GM23338 (cell line): ENCODE data around the gene SSU72. TPM values are rescaled to one million over a fixed set of nuclear protein-coding genes. Genes with fewer than 3 reads are reported as not detected.

Source experiments
- ATAC-seq: fragments of 200-7000 bp; cut with Tn5 transposase; 3 replicates; pipeline ENCODE4 v1.9.1; 2020
- DNase-seq: peaks from one replicate; pipeline ENCODE4 v3.0.0-alpha.2; 2015; ENCODE audit warnings: low spot score
- H2AFZ ChIP-seq: fragments of 200-600 bp; sonication (generic); 2 replicates; pipeline ENCODE4 v1.8.0; 2016; ENCODE audit warnings: antibody characterized with exemption, mild to moderate bottlenecking, moderate library complexity
- H3F3A ChIP-seq: fragments of 200-600 bp; sonication (generic); replicated peaks from 2 replicates; pipeline ENCODE4 v1.8.0; 2017; ENCODE audit warnings: antibody characterized with exemption, mixed run types, low read depth
- H3K27ac ChIP-seq: fragments of 200-600 bp; sonication (generic); 2 replicates; pipeline ENCODE4 v1.6.1; 2016; ENCODE audit warnings: low read depth
- H3K27me3 ChIP-seq: fragments of 200-600 bp; sonication (generic); 2 replicates; pipeline ENCODE4 v1.8.0; 2016; ENCODE audit warnings: mild to moderate bottlenecking, mixed run types, moderate library complexity; ENCODE audit not compliant: insufficient read depth
- H3K36me3 ChIP-seq: fragments of 200-600 bp; sonication (generic); 2 replicates; pipeline ENCODE4 v1.8.0; 2016; ENCODE audit warnings: mild to moderate bottlenecking; ENCODE audit not compliant: insufficient read depth
- H3K4me1 ChIP-seq: fragments of 200-600 bp; sonication (generic); 2 replicates; pipeline ENCODE4 v1.8.0; 2016; ENCODE audit warnings: mild to moderate bottlenecking, moderate library complexity; ENCODE audit not compliant: insufficient read depth
- H3K4me2 ChIP-seq: fragments of 200-600 bp; sonication (generic); 2 replicates; pipeline ENCODE4 v1.7.1; 2017; ENCODE audit warnings: mixed run types
- H3K4me3 ChIP-seq: fragments of 200-600 bp; sonication (generic); 2 replicates; pipeline ENCODE4 v1.6.1; 2016; ENCODE audit warnings: mixed run types
- H3K79me2 ChIP-seq: fragments of 200-600 bp; sonication (generic); replicated peaks from 2 replicates; pipeline ENCODE4 v1.8.0; 2017; ENCODE audit warnings: mild to moderate bottlenecking; ENCODE audit not compliant: insufficient read depth
- H3K9me2 ChIP-seq: fragments of 200-600 bp; sonication (generic); 2 replicates; pipeline ENCODE4 v1.8.0; 2017; ENCODE audit not compliant: insufficient read depth
- H4K20me1 ChIP-seq: fragments of 200-600 bp; sonication (generic); replicated peaks from 2 replicates; pipeline ENCODE4 v1.8.0; 2017; ENCODE audit warnings: mild to moderate bottlenecking; ENCODE audit not compliant: insufficient read depth
- H3K27ac Mint-ChIP-seq: 2 replicates; pipeline ENCODE4 v1.8.0; 2020; ENCODE audit warnings: inconsistent platforms, mild to moderate bottlenecking, moderate library complexity, mixed read lengths
- H3K27me3 Mint-ChIP-seq: 3 replicates; pipeline ENCODE4 v1.8.0; 2022; ENCODE audit warnings: low read depth, mild to moderate bottlenecking, moderate library complexity, mixed read lengths, inconsistent platforms; ENCODE audit not compliant: insufficient read depth, poor library complexity
- H3K36me3 Mint-ChIP-seq: 3 replicates; pipeline ENCODE4 v1.8.0; 2021; ENCODE audit warnings: low read depth, mild to moderate bottlenecking, inconsistent platforms, moderate library complexity, mixed read lengths
- H3K4me1 Mint-ChIP-seq: 3 replicates; pipeline ENCODE4 v1.8.0; 2020; ENCODE audit warnings: mild to moderate bottlenecking, inconsistent platforms, mixed read lengths
- H3K4me3 Mint-ChIP-seq: 3 replicates; pipeline ENCODE4 v1.8.0; 2021; ENCODE audit warnings: moderate library complexity, mild to moderate bottlenecking, inconsistent platforms, mixed read lengths
- H3K9me3 Mint-ChIP-seq: 3 replicates; pipeline ENCODE4 v1.8.0; 2020; ENCODE audit warnings: moderate library complexity, mild to moderate bottlenecking, inconsistent platforms, mixed read lengths
- CREB1 ChIP-seq: fragments of 250-450 bp; sonication (Bioruptor Pico); IDR thresholded peaks from 2 replicates; pipeline ENCODE4 v1.5.0; 2020; ENCODE audit warnings: low read depth, mild to moderate bottlenecking, moderate library complexity
- POLR2AphosphoS5 ChIP-seq: IDR thresholded peaks from 2 replicates; pipeline ENCODE4 v1.6.1; 2016; ENCODE audit warnings: antibody characterized with exemption, low read depth
- REST ChIP-seq: IDR thresholded peaks from one replicate; pipeline ENCODE4 v1.6.1; 2018; ENCODE audit warnings: antibody characterized with exemption; ENCODE audit not compliant: unreplicated experiment
- STAT1 ChIP-seq: IDR thresholded peaks from one replicate; pipeline ENCODE4 v1.6.1; 2016; ENCODE audit warnings: antibody characterized with exemption; ENCODE audit not compliant: unreplicated experiment
- polyA plus RNA-seq: library from polyadenylated mRNA; unstranded; fragments of >200 nt; fragmentation: Nextera tagmentation; extraction: Ambion mirVana; gene quantifications from 2 replicates; pipeline ENCODE4 v1.2.1, GENCODE V29; 2016
- total RNA-seq: library from RNA; depleted of rRNA; stranded (reverse); fragments of >200 nt; shearing (Covaris generic); gene quantifications from 2 replicates; pipeline ENCODE4 v1.2.3, GENCODE V29; 2014
- TF ChIP-seq, protein P1 (sequence below), 2 experiments: fragments of 200-600 bp in 1 of 2; sonication (generic) in 1 of 2; conservative IDR thresholded peaks; 2 replicates each; pipeline versions ENCODE4 v1.5.1 to v1.6.1; 2016 to 2017; ENCODE audit warnings: antibody characterized with exemption in 2 of 2, low read depth in 2 of 2, mild to moderate bottlenecking in 2 of 2, moderate library complexity in 1 of 2
- TF ChIP-seq, protein P2 (sequence below): fragments of 250-450 bp; sonication (Bioruptor Pico); IDR thresholded peaks from 2 replicates; pipeline ENCODE4 v1.5.0; 2020; ENCODE audit warnings: mild to moderate bottlenecking, moderate library complexity

The SSU72 gene
- total and polyA plus RNA-seq, 2 experiments from 2014 or later: 148 to 248 TPM

- no peaks in the 10 kb centered on the region for H3K27me3 Mint-ChIP-seq
- DNase-seq: no peak
- Histone ChIP-seq H3K4me2 (no peak overlapping the region), H3K36me3 (no peaks in the 10 kb centered on the region), H3K27me3 (no peaks in the 10 kb centered on the region), H4K20me1 (peaks cover 25% of the 10 kb centered on the region), H3F3A (0 out of 2 replicates have a peak, but pooled peaks cover 15% of the 10 kb centered on the region), H3K27ac (no peak overlapping the region), H3K79me2 (peaks cover 13% of the 10 kb centered on the region), H3K4me3 (no peak overlapping the region), H3K9me2 (no peaks in the 10 kb centered on the region), H3K4me1 (no peaks in the 10 kb centered on the region), H2AFZ (no peak overlapping the region)
- no peak for ATAC-seq
- no peaks in the 10 kb centered on the region for H3K4me1 Mint-ChIP-seq
- no peak for TF ChIP-seq STAT1
- no peak for TF ChIP-seq CREB1 (CRISPR knock-in tag)
- TF ChIP-seq, protein P1, sequence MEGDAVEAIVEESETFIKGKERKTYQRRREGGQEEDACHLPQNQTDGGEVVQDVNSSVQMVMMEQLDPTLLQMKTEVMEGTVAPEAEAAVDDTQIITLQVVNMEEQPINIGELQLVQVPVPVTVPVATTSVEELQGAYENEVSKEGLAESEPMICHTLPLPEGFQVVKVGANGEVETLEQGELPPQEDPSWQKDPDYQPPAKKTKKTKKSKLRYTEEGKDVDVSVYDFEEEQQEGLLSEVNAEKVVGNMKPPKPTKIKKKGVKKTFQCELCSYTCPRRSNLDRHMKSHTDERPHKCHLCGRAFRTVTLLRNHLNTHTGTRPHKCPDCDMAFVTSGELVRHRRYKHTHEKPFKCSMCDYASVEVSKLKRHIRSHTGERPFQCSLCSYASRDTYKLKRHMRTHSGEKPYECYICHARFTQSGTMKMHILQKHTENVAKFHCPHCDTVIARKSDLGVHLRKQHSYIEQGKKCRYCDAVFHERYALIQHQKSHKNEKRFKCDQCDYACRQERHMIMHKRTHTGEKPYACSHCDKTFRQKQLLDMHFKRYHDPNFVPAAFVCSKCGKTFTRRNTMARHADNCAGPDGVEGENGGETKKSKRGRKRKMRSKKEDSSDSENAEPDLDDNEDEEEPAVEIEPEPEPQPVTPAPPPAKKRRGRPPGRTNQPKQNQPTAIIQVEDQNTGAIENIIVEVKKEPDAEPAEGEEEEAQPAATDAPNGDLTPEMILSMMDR (conservative IDR thresholded peaks at IDR 0.05; ENCODE audit: low read depth in 2 of 2): no peak
- no peaks in the 10 kb centered on the region; the same call in 2 of the 3 replicates for H3K9me3 Mint-ChIP-seq
- H3K4me3 Mint-ChIP-seq: no peak overlapping the region
- H3K27ac Mint-ChIP-seq: no peak overlapping the region
- peaks cover 13% of the 10 kb centered on the region; the same call in 2 of the 3 replicates for H3K36me3 Mint-ChIP-seq
These were observed 26.1 kb downstream of the SSU72 start for GRCh38 chr1:1548591-1548990.

GRCh38 chr1:1547476-1547875, 27.2 kb downstream of the SSU72 start:
- DNase-seq (no peak), ATAC-seq (no peak)
- Histone ChIP-seq H3K36me3 (no peaks in the 10 kb centered on the region), H3K4me3 (no peak overlapping the region), H3K4me2 (no peak overlapping the region), H3K79me2 (peaks cover 2% of the 10 kb centered on the region), H4K20me1 (peaks cover 18% of the 10 kb centered on the region; the same call in 1 of the 2 replicates), H3K9me2 (no peaks in the 10 kb centered on the region), H3K27ac (no peak overlapping the region), H2AFZ (no peak overlapping the region), H3K4me1 (no peaks in the 10 kb centered on the region), H3F3A (0 out of 2 replicates have a peak, but pooled peaks cover 14% of the 10 kb centered on the region), H3K27me3 (no peaks in the 10 kb centered on the region)
- TF ChIP-seq POLR2AphosphoS5: no peak
- TF ChIP-seq, protein P2, sequence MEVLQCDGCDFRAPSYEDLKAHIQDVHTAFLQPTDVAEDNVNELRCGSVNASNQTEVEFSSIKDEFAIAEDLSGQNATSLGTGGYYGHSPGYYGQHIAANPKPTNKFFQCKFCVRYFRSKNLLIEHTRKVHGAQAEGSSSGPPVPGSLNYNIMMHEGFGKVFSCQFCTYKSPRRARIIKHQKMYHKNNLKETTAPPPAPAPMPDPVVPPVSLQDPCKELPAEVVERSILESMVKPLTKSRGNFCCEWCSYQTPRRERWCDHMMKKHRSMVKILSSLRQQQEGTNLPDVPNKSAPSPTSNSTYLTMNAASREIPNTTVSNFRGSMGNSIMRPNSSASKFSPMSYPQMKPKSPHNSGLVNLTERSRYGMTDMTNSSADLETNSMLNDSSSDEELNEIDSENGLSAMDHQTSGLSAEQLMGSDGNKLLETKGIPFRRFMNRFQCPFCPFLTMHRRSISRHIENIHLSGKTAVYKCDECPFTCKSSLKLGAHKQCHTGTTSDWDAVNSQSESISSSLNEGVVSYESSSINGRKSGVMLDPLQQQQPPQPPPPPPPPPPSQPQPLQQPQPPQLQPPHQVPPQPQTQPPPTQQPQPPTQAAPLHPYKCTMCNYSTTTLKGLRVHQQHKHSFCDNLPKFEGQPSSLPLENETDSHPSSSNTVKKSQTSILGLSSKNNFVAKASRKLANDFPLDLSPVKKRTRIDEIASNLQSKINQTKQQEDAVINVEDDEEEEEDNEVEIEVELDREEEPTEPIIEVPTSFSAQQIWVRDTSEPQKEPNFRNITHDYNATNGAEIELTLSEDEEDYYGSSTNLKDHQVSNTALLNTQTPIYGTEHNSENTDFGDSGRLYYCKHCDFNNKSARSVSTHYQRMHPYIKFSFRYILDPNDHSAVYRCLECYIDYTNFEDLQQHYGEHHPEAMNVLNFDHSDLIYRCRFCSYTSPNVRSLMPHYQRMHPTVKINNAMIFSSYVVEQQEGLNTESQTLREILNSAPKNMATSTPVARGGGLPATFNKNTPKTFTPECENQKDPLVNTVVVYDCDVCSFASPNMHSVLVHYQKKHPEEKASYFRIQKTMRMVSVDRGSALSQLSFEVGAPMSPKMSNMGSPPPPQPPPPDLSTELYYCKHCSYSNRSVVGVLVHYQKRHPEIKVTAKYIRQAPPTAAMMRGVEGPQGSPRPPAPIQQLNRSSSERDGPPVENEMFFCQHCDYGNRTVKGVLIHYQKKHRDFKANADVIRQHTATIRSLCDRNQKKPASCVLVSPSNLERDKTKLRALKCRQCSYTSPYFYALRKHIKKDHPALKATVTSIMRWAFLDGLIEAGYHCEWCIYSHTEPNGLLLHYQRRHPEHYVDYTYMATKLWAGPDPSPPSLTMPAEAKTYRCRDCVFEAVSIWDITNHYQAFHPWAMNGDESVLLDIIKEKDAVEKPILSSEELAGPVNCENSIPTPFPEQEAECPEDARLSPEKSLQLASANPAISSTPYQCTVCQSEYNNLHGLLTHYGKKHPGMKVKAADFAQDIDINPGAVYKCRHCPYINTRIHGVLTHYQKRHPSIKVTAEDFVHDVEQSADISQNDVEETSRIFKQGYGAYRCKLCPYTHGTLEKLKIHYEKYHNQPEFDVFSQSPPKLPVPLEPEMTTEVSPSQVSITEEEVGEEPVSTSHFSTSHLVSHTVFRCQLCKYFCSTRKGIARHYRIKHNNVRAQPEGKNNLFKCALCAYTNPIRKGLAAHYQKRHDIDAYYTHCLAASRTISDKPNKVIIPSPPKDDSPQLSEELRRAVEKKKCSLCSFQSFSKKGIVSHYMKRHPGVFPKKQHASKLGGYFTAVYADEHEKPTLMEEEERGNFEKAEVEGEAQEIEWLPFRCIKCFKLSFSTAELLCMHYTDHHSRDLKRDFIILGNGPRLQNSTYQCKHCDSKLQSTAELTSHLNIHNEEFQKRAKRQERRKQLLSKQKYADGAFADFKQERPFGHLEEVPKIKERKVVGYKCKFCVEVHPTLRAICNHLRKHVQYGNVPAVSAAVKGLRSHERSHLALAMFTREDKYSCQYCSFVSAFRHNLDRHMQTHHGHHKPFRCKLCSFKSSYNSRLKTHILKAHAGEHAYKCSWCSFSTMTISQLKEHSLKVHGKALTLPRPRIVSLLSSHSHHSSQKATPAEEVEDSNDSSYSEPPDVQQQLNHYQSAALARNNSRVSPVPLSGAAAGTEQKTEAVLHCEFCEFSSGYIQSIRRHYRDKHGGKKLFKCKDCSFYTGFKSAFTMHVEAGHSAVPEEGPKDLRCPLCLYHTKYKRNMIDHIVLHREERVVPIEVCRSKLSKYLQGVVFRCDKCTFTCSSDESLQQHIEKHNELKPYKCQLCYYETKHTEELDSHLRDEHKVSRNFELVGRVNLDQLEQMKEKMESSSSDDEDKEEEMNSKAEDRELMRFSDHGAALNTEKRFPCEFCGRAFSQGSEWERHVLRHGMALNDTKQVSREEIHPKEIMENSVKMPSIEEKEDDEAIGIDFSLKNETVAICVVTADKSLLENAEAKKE: no peak
- TF ChIP-seq, protein P1 (conservative IDR thresholded peaks at IDR 0.05; ENCODE audit: low read depth in 2 of 2): no peak
- TF ChIP-seq REST: no peak
- Mint-ChIP-seq H3K27ac (no peak overlapping the region), H3K27me3 (no peaks in the 10 kb centered on the region), H3K4me1 (no peaks in the 10 kb centered on the region), H3K36me3 (peaks cover 22% of the 10 kb centered on the region), H3K9me3 (no peaks in the 10 kb centered on the region; the same call in 2 of the 3 replicates), H3K4me3 (no peak overlapping the region)
